ENCODE results near the gene PSME2. TPM values are rescaled to one million over a fixed set of nuclear protein-coding genes. Genes with fewer than 3 reads are reported as not detected.

Gene PSME2
- polyA plus RNA-seq, 3 donors = 237 to 593 (median 579) TPM

- H3K4me2 ChIP-seq (replicated peaks; ENCODE audit: extremely low read depth, low read length, poor library complexity, severe bottlenecking) = no peak overlapping the region
- H3K27ac ChIP-seq (ENCODE audit: low read depth in 1 of 2, low read length in 2 of 2) = no peak overlapping the region
- peaks cover 20% of the 10 kb centered on the region for H3K79me2 ChIP-seq (ENCODE audit: insufficient read depth, low read length)
- peaks cover 17% of the 10 kb centered on the region for H4K20me1 ChIP-seq (ENCODE audit: insufficient read depth, low read length)
- no peaks in the 10 kb centered on the region for H3K9me3 ChIP-seq (replicated peaks in 1 of 2; ENCODE audit: control insufficient read depth in 1 of 2, insufficient read depth in 1 of 2, low read length in 2 of 2)
- peaks cover 26 to 32% of the 10 kb centered on the region in 2 donors for H3K4me1 ChIP-seq (ENCODE audit: control insufficient read depth in 1 of 2, insufficient read depth in 2 of 2, low read length in 2 of 2)
- H3K27me3 ChIP-seq (ENCODE audit: control insufficient read depth in 2 of 2, insufficient read depth in 2 of 2, low read length in 2 of 2) = no peaks in the 10 kb centered on the region
- Mint-ChIP-seq H3K4me3 (no peak overlapping the region), H3K4me1 (peaks cover 30% of the 10 kb centered on the region), H3K36me3 (peaks cover 19 to 31% of the 10 kb centered on the region in 2 donors), H3K27ac (no peak overlapping the region), H3K27me3 (ENCODE audit: low read depth in 3 of 3) (no peaks in the 10 kb centered on the region), H3K9me3 (peaks cover 0 to 1% (median 0%) of the 10 kb centered on the region in 7 donors)
- TF ChIP-seq CTCF (IDR thresholded peaks at IDR 0.05) = no peak
- intact Hi-C loops (cut with micrococcal nuclease) = loop anchor here in 1 of 2 donors (10.0 kb wide), 1 partner anchor 102 kb away; the partner anchor contains the start of genes GMPR2 and NEDD8
- DNase-seq = no peak
- WGBS (ENCODE audit: insufficient coverage) = no CpG with 5 or more reads among the region's 2 CpGs
- H3K9ac ChIP-seq (ENCODE audit: insufficient read depth, low read length, poor library complexity, severe bottlenecking) = no peak overlapping the region
- H3K4me3 ChIP-seq (replicated peaks in 1 of 3; ENCODE audit: low read depth in 2 of 3, low read length in 3 of 3) = no peak overlapping the region
- no peak overlapping the region for H2AFZ ChIP-seq (ENCODE audit: insufficient read depth, low read depth, low read length, poor library complexity, severe bottlenecking)
- peaks cover 8 to 9% of the 10 kb centered on the region in 2 donors for H3K36me3 ChIP-seq (replicated peaks in 1 of 2; ENCODE audit: control insufficient read depth in 1 of 2, insufficient read depth in 2 of 2, low read length in 2 of 2)
Measured at GRCh38 chr14:24132976-24133375, 13.4 kb downstream of the PSME2 start.

GRCh38 chr14:24132061-24132685 lies 14.2 kb downstream of the PSME2 start:
- Mint-ChIP-seq H3K36me3 (peaks cover 11 to 23% of the 10 kb centered on the region in 2 donors), H3K27me3 (ENCODE audit: low read depth in 3 of 3) (no peaks in the 10 kb centered on the region), H3K4me1 (peaks cover 24% of the 10 kb centered on the region), H3K4me3 (no peak overlapping the region), H3K27ac (no peak overlapping the region), H3K9me3 (peaks cover 0 to 1% (median 0%) of the 10 kb centered on the region in 7 donors)
- H3K9ac ChIP-seq (ENCODE audit: insufficient read depth, low read length, poor library complexity, severe bottlenecking) = no peak overlapping the region
- no peak overlapping the region for H3K4me3 ChIP-seq (replicated peaks in 1 of 3; ENCODE audit: low read depth in 2 of 3, low read length in 3 of 3)
- H3K27me3 ChIP-seq (ENCODE audit: control insufficient read depth in 2 of 2, insufficient read depth in 2 of 2, low read length in 2 of 2) = no peaks in the 10 kb centered on the region
- no peak for TF ChIP-seq CTCF (IDR thresholded peaks at IDR 0.05)
- DNase-seq = no peak
- no peak overlapping the region for H3K27ac ChIP-seq (ENCODE audit: low read depth in 1 of 2, low read length in 2 of 2)
- no peaks in the 10 kb centered on the region for H3K9me3 ChIP-seq (replicated peaks in 1 of 2; ENCODE audit: control insufficient read depth in 1 of 2, insufficient read depth in 1 of 2, low read length in 2 of 2)
- H2AFZ ChIP-seq (ENCODE audit: insufficient read depth, low read depth, low read length, poor library complexity, severe bottlenecking) = no peak overlapping the region
- peaks cover under 1 to 1% of the 10 kb centered on the region in 2 donors for H3K36me3 ChIP-seq (replicated peaks in 1 of 2; ENCODE audit: control insufficient read depth in 1 of 2, insufficient read depth in 2 of 2, low read length in 2 of 2)
- peaks cover 10% of the 10 kb centered on the region for H4K20me1 ChIP-seq (ENCODE audit: insufficient read depth, low read length)
- 52% methylated on average over 24 of the region's 24 CpGs for WGBS (ENCODE audit: insufficient coverage)
- peaks cover 19 to 23% of the 10 kb centered on the region in 2 donors for H3K4me1 ChIP-seq (ENCODE audit: control insufficient read depth in 1 of 2, insufficient read depth in 2 of 2, low read length in 2 of 2)
- H3K4me2 ChIP-seq (replicated peaks; ENCODE audit: extremely low read depth, low read length, poor library complexity, severe bottlenecking) = no peak overlapping the region
- H3K79me2 ChIP-seq (ENCODE audit: insufficient read depth, low read length) = peaks cover 12% of the 10 kb centered on the region
- intact Hi-C loops (cut with micrococcal nuclease) = loop anchor here in 1 of 2 donors (10.0 kb wide), 1 partner anchor 103 kb away; the partner anchor contains the start of genes GMPR2 and NEDD8
